ENCODE results near the gene TMEM97.
A peak's percentile ranks its signal among the peaks of the same experiment; 100 is the strongest.

TMEM97 gene

DNA sequence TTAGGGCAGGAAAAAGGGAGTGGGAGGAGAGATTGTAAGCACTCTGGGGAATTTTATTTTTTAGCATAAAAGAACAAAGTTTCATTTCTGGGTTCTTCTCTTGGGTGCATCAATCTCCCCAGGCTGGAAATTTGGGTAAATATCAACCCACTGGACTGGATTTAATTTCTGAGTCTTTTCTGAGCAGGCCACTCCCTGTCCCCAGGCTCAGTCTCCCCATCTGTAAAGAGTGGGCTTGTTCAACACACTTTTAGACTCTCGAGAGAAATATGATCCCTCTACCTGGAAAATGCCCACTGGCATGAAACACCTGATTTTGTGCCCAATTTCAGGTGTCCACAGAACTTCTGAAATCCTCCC lies 51.7 kb downstream of the TMEM97 start:
- no peak for TF ChIP-seq CTCF (IDR thresholded peaks at IDR 0.05; ENCODE audit: low read length, missing control alignments)
- DNase-seq (ENCODE audit: low read depth), result no peak
- peak overlapping the region; percentile 60 for H3K4me3 ChIP-seq (replicated peaks; ENCODE audit: low read depth, low read length)

DNA sequence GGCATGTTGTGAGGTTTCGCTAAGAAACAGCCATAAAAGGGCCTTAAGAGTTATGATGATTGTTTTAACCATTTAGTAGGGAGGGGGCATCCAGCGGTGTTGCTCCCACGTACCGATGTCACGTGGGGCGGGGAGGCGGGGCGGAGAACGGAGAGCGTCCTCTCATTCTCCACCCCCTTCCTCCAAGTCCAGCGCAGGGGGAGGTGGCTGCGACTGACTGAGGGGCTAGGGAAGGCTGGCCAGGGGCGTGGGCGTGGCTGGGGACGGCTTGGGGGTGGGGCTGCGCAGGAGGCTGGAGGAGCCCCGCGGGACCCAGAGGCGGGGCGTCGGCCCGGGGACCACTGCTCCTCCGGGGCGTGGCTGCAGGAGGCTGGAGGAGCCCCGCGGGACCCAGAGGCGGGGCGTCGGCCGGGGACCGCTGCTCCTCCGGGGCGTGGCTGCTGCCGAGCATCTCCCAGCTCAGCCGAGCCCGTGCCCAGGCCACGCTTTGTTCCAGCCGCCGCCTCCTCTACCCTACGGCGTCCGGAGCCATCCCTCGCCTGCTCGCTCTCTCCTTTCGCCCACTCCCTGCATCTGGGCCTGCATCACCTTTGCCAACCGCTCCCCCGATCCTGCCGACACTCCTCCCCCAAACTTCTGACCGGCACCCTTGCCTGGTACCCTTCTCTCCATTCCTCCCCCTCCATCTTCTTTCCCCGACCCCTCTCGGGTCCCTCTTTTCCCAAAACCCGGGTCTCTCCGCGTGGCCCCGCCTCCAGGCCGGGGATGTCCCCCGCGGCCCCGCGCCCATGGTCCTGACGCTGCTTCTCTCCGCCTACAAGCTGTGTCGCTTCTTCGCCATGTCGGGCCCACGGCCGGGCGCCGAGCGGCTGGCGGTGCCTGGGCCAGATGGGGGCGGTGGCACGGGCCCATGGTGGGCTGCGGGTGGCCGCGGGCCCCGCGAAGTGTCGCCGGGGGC lies 52.5 kb downstream of the TMEM97 start, which contains the start of gene SARM1:
Gene SARM1, plus strand, starts transcription at position 450 of the 958 bp plus-strand sequence. Its CDS starts 339 bp downstream, at position 789.
- no peak for TF ChIP-seq CTCF (IDR thresholded peaks at IDR 0.05; ENCODE audit: low read length, missing control alignments)
- peak within 1 kb of the TSS; percentile 60 for H3K4me3 ChIP-seq (replicated peaks; ENCODE audit: low read depth, low read length)
- DNase-seq (ENCODE audit: low read depth), result peak; percentile 85

DNA sequence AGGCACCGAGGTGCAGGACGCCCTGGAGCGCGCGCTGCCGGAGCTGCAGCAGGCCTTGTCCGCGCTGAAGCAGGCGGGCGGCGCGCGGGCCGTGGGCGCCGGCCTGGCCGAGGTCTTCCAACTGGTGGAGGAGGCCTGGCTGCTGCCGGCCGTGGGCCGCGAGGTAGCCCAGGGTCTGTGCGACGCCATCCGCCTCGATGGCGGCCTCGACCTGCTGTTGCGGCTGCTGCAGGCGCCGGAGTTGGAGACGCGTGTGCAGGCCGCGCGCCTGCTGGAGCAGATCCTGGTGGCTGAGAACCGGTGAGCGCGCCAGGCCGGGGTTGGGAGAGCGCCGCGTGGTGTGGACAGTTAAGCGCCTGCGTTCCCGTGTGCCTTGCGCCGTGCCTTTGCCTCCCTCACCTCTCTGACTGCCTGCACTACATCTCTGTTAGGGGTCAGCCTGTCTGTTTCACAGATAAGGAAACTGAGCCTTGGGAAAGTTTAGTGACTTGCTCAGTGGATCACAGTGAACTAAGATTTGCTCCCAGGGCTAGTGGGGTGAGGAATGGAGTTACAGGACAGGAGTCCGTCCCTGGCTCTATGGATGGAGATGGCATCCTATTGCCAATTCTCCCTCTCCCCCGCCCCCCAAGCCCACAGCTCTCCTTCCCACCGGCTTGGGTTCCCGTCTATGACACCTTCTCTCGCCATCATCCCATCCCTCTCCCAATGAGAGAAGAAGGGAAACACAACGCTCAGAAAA lies 53.4 kb downstream of the TMEM97 start:
- peak; percentile 24 for DNase-seq (ENCODE audit: low read depth)
- no peak for TF ChIP-seq CTCF (IDR thresholded peaks at IDR 0.05; ENCODE audit: low read length, missing control alignments)
- H3K4me3 ChIP-seq (replicated peaks; ENCODE audit: low read depth, low read length), result peak overlapping the region; percentile 60

- peak overlapping the region; percentile 60 for H3K4me3 ChIP-seq (replicated peaks; ENCODE audit: low read depth, low read length)
- DNase-seq (ENCODE audit: low read depth), result no peak
These were observed 53.9 kb downstream of the TMEM97 start for GRCh38 chr17:28372945-28373274.

More at GRCh38 chr17:28372945-28373274, 53.9 kb downstream of the TMEM97 start:
- TF ChIP-seq CTCF (IDR thresholded peaks at IDR 0.05; ENCODE audit: low read length, missing control alignments), result no peak

All from fibroblast of pulmonary artery (primary cell).